DMS 273 (cell line): ENCODE results near the gene SIRPA.
"Not testable (repeated sequence)": the region's sequence is repeated elsewhere in the genome, so short reads cannot be mapped to it uniquely, and the experiment has no call there.

Experiments used
- DNase-seq: peaks from one replicate; lab custom pipeline; 2025; ENCODE audit not compliant: unreplicated experiment; lab: John Stamatoyannopoulos, UW

Gene SIRPA

DNA sequence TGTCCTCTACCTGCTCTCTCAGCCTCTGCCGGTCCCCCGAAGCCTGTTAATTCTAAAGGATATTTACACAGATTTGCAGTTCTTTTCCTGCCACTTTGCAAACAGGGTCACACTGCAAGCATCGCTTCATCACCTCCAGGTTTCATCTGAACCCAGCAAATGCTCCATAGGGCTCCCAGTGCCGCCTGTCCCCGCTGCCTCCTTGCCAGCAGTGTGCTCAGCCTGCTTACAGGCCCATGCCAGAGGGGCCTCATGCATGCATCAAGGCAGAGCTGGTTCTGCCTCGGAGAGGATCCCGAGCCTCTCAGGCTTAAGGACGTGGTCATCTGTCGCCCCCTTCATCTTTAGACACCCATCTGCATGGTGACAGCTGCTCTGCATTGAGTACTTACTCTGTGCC, 10.5 kb downstream of the SIRPA start:
- DNase-seq = peak; percentile 12

- DNase-seq = no peak
These were observed 11.3 kb downstream of the SIRPA start for GRCh38 chr20:1906361-1907051.

DNA sequence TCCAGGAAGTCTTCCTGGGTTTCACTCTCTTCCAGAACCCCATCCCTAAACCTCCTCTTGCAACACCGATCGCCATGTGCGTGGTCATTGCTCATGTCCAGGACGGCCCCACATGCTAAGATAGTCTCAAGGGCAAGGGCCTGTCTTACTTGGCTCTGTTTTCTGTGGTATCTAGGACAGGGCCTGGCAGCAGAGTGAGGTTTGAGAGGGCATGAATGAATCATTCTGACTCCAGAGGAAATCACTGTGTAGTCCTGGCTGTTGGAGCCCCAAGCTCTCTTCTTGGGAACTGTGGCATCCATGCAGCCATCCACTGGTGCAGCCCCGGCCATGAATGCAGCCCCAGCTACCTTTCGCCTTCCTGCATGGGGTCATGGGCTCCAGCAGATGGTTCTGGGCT, 12.4 kb downstream of the SIRPA start:
- no peak for DNase-seq

GRCh38 chr20:1908191-1908590, 13.0 kb downstream of the SIRPA start:
- no peak for DNase-seq

GRCh38 chr20:1909097-1909496, 13.9 kb downstream of the SIRPA start:
- no peak for DNase-seq

DNA sequence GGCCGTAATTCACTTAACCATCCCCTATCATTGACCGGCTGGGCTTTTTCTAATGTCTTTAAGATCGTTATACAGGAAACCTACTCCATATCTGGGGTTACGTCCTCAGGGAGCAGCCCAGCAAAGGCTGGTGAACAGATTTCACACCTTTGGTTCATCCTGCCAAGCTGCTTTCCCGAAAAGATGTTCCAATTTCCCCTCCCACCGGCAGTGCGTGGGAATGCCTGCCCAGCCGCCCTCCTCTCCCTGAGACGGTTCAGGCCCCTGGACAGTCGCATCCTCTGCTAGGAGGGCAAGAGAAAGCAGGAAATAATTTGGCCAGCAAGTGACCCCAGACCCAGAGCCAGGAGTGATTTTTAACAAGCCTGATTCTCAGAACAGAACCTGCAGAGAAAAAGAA, 16.3 kb downstream of the SIRPA start:
- DNase-seq = no peak

- DNase-seq = no peak
These were observed 16.8 kb downstream of the SIRPA start for GRCh38 chr20:1912053-1912452.

GRCh38 chr20:1912646-1913045, 17.4 kb downstream of the SIRPA start:
- DNase-seq = no peak

- DNase-seq = not testable (repeated sequence)
These were observed 20.0 kb downstream of the SIRPA start for GRCh38 chr20:1915233-1915632.

GRCh38 chr20:1915725-1916124, 20.5 kb downstream of the SIRPA start:
- no peak for DNase-seq

- no peak for DNase-seq
These were observed 22.6 kb downstream of the SIRPA start for GRCh38 chr20:1917786-1918185.

DNA sequence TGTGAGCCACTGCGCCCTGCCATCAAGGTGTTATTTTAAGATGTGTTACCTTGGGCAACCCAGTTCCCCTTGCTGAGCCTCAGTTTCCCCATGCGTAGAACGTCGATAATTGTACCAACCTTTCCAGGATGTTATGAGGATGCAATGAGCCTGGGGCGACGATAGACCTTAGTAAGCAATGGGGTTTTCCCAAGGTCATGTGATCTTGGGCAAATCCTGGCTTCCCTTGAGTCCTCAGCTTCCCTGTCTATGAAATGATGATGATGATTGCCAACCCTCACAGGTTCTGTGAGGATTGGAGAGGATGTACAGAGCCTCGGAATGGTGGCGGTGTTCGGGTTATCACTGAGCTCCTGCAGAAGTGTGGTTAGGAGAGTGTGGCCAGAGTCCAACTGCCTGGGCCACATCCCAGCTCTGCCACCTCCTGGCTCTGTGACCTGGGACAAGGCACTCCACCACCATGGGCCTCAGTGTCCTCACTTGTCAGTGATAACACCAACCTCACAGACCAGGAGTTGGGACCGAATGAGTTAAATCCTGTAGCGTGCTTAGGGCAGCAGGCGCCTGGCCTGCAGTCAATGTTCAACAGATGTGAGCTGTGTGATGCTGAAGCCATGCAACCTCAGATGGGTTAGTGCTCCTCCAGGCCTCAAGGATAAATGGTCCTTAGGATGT, 23.4 kb downstream of the SIRPA start:
- DNase-seq = no peak

- DNase-seq = no peak
These were observed 25.0 kb downstream of the SIRPA start for GRCh38 chr20:1920252-1920651.

DNA sequence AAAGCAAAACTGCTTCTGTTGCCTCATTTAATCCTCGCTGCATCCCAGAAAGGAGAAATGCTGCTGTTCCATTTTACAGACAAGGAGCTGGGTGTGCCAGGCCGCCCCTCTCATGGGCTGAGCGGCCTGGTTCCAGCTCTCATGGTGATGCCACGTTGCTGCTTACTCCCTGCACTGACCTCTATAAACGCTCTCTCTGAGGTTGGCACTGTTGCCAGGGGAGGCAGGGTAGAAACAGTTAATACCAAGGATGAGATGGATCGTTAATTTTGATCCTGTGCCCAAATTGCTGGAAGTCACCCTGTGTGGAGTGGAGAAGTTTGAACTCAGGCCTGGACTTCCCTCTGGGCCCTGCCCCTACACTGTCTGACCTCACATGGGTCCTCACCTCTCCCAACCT, 25.6 kb downstream of the SIRPA start:
- DNase-seq = no peak

- not testable (repeated sequence) for DNase-seq
These were observed 26.8 kb downstream of the SIRPA start for GRCh38 chr20:1921985-1922384.

GRCh38 chr20:1922786-1923185, 27.6 kb downstream of the SIRPA start:
- DNase-seq = no peak

GRCh38 chr20:1924910-1925861, 30.0 kb downstream of the SIRPA start:
- no peak for DNase-seq

GRCh38 chr20:1926237-1926636, 31.0 kb downstream of the SIRPA start:
- no peak for DNase-seq

GRCh38 chr20:1927217-1927616, 32.0 kb downstream of the SIRPA start:
- no peak for DNase-seq

- DNase-seq = no peak
These were observed 32.9 kb downstream of the SIRPA start for GRCh38 chr20:1928154-1928553.

DNA sequence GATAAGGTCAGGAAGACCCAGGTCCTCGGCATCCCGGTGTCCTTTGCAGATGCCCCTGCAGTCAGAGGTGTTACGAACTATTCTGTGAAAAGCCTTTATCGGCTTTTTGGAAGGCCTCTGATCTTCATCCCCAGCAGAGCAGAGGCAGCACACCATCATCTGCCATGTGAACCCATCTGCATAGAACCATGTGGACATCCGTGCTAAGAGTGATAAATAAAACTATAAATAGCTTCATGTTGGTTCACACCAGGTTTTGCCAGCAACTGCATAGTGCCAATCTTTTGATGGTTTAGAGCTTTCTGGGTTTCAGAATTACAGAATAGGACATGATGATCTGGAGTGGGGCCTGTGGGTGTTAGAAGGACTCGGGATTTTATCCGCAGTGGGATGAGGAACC, 33.6 kb downstream of the SIRPA start:
- no peak for DNase-seq

DNA sequence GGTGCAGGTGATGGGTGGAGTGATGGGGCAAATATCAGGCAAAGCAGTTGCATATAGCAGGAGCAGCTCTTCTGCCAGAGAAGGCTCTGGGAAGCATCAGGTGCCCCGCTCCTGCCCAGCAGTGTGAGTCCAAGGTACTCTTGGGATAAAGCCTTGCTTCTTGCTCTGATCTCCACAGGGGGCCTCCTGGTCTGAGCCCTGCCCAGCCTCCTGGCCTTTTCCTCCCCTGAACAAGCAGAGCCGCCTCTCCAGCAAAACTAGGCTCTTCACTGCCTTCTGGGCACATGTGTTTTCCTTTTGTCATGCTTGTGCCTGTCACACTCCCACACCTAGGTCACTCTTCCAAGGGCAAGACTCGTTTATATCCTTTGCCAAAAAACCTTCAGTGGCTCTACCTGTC, 34.3 kb downstream of the SIRPA start:
- no peak for DNase-seq
